Activated CD8-positive, alpha-beta memory T cell treated with anti-CD3 and anti-CD28 coated beads, Interleukin-2, amount 50 U/mL, for 1 hour (primary cell): ENCODE data around the gene C16orf46.

Source experiments
- DNase-seq: peaks from one replicate; pipeline ENCODE4 v3.0.0-alpha.2; 2020; ENCODE audit errors: extremely low read depth

C16orf46 gene

GRCh38 chr16:81076566-81077075, 417 bp downstream of the C16orf46 start:
- DNase-seq, result peak; percentile 68

GRCh38 chr16:81073560-81074330, 3.3 kb downstream of the C16orf46 start:
- no peak for DNase-seq

GRCh38 chr16:81071805-81072204, 5.2 kb downstream of the C16orf46 start:
- no peak for DNase-seq

GRCh38 chr16:81070979-81071378, 6.1 kb downstream of the C16orf46 start:
- DNase-seq, result no peak

- DNase-seq, result no peak
Measured at GRCh38 chr16:81069063-81069462, 8.0 kb downstream of the C16orf46 start.

- no peak for DNase-seq
Measured at GRCh38 chr16:81067166-81067565, 9.9 kb downstream of the C16orf46 start.

GRCh38 chr16:81066681-81067080, 10.4 kb downstream of the C16orf46 start:
- no peak for DNase-seq

GRCh38 chr16:81061871-81062608, 15.0 kb downstream of the C16orf46 start:
- DNase-seq, result no peak

GRCh38 chr16:81061307-81061640, 15.8 kb downstream of the C16orf46 start:
- DNase-seq, result no peak

- no peak for DNase-seq
Measured at GRCh38 chr16:81060576-81061306, 16.3 kb downstream of the C16orf46 start.

- no peak for DNase-seq
Measured at GRCh38 chr16:81053761-81054160, 23.3 kb downstream of the C16orf46 start.

- DNase-seq, result no peak
Measured at GRCh38 chr16:81042821-81043220, 34.2 kb downstream of the C16orf46 start.

- no peak for DNase-seq
Measured at GRCh38 chr16:81041696-81042095, 35.3 kb downstream of the C16orf46 start.

GRCh38 chr16:81040842-81041241, 36.2 kb downstream of the C16orf46 start:
- DNase-seq, result no peak

- no peak for DNase-seq
Measured at GRCh38 chr16:81040131-81040530, 36.9 kb downstream of the C16orf46 start.

- DNase-seq, result no peak
Measured at GRCh38 chr16:81036751-81037350, 40.2 kb downstream of the C16orf46 start.

GRCh38 chr16:81035975-81036750, 40.9 kb downstream of the C16orf46 start:
- DNase-seq, result peak; percentile 1

- peak; percentile 46 for DNase-seq
Measured at GRCh38 chr16:81035398-81035974, 41.6 kb downstream of the C16orf46 start, which contains the start of gene ATMIN. Gene ATMIN (plus strand): TSS chr16:81035842. CDS start chr16:81035871, 29 bp downstream.

- no peak for DNase-seq
Measured at GRCh38 chr16:81029930-81030604, 47.0 kb downstream of the C16orf46 start.

- DNase-seq, result no peak
Measured at GRCh38 chr16:81026429-81026828, 50.6 kb downstream of the C16orf46 start.
